ENCODE data around the gene HECTD3.

DNA sequence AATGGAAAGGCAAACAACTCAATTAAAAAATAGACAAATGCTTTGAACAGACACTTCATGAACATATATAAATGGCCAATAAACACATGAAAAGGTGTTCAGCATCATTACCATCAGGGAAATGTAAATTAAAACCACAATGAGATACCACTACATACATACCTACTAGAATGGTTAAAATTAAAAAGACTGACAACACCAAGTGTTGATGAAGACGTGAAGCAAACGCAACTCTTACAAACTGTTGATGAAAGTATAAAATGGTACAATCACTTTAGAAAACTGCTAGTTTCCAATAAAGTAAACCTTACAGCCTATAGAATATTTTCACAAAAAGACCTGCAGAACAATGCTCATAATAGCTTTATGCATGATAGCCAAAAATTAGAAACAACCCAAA lies 34.9 kb downstream of the HECTD3 start:
- TF ChIP-seq, protein P1, sequence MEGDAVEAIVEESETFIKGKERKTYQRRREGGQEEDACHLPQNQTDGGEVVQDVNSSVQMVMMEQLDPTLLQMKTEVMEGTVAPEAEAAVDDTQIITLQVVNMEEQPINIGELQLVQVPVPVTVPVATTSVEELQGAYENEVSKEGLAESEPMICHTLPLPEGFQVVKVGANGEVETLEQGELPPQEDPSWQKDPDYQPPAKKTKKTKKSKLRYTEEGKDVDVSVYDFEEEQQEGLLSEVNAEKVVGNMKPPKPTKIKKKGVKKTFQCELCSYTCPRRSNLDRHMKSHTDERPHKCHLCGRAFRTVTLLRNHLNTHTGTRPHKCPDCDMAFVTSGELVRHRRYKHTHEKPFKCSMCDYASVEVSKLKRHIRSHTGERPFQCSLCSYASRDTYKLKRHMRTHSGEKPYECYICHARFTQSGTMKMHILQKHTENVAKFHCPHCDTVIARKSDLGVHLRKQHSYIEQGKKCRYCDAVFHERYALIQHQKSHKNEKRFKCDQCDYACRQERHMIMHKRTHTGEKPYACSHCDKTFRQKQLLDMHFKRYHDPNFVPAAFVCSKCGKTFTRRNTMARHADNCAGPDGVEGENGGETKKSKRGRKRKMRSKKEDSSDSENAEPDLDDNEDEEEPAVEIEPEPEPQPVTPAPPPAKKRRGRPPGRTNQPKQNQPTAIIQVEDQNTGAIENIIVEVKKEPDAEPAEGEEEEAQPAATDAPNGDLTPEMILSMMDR (IDR thresholded peaks at IDR 0.05) = no peak
- TF ChIP-seq POLR2A (IDR thresholded peaks at IDR 0.05) (no peak), POLR2AphosphoS5 (IDR thresholded peaks at IDR 0.05) (no peak), EP300 (IDR thresholded peaks at IDR 0.05) (no peak)

All from stomach (tissue), 4 donors.